T-helper 2 cell treated with Interferon-gamma antibody and Interleukin-4, amounts not matched to agents 5 μg/mL and 100 μg/mL, for 36 hours (primary cell): ENCODE measurements around the gene ZSCAN5A.

ENCODE experiments used
- DNase-seq: peaks from one replicate; pipeline ENCODE4 v3.0.0; 2021; ENCODE audit warnings: low spot score
- H3K27ac Mint-ChIP-seq: one replicate; pipeline ENCODE4 v1.8.0; 2021; ENCODE audit warnings: mild to moderate bottlenecking, mixed read lengths
- H3K27me3 Mint-ChIP-seq: one replicate; pipeline ENCODE4 v1.8.0; 2021; ENCODE audit warnings: low read depth, mixed read lengths
- H3K36me3 Mint-ChIP-seq: one replicate; pipeline ENCODE4 v1.8.0; 2021; ENCODE audit warnings: low read depth, mixed read lengths
- H3K4me1 Mint-ChIP-seq: one replicate; pipeline ENCODE4 v1.8.0; 2021; ENCODE audit warnings: low read depth, mixed read lengths
- H3K4me3 Mint-ChIP-seq: one replicate; pipeline ENCODE4 v1.8.0; 2022; ENCODE audit warnings: mild to moderate bottlenecking, moderate library complexity, mixed read lengths
- H3K9me3 Mint-ChIP-seq: one replicate; pipeline ENCODE4 v1.8.0; 2021; ENCODE audit warnings: mixed read lengths

The ZSCAN5A gene

GRCh38 chr19:56324436-56324835, 9.8 kb upstream of the ZSCAN5A start:
- no peak overlapping the region for H3K4me3 Mint-ChIP-seq
- H3K36me3 Mint-ChIP-seq, result no peaks in the 10 kb centered on the region
- H3K27me3 Mint-ChIP-seq, result no peaks in the 10 kb centered on the region
- peaks cover 3% of the 10 kb centered on the region for H3K4me1 Mint-ChIP-seq
- no peaks in the 10 kb centered on the region for H3K9me3 Mint-ChIP-seq
- DNase-seq, result no peak
- no peak overlapping the region for H3K27ac Mint-ChIP-seq

DNA sequence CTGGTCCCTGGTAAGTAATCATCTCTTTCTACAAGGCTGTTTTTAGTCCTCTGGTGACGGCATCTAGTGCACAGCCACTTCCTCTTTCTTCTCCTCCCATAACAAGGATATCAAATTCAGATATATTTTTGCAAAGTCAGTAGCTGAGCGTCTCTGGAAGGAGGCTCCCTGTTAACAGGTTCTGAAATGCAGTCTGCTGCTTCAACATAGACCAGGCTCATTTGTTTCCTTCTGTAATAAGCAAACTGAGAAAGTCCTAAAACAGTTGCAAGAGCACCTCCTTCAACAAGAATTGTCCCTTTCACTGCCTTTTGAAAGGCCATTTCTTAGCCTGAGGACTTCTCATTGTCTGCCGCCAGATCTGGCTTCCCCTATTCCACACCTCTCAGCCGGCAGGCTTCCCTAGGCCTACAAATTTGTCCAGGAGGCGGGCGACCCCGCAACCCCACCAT, 7.4 kb upstream of the ZSCAN5A start:
- H3K4me1 Mint-ChIP-seq, result peaks cover 3% of the 10 kb centered on the region
- H3K27me3 Mint-ChIP-seq, result no peaks in the 10 kb centered on the region
- H3K4me3 Mint-ChIP-seq, result no peak overlapping the region
- H3K27ac Mint-ChIP-seq, result no peak overlapping the region
- H3K9me3 Mint-ChIP-seq, result no peaks in the 10 kb centered on the region
- DNase-seq, result no peak
- no peaks in the 10 kb centered on the region for H3K36me3 Mint-ChIP-seq

DNA sequence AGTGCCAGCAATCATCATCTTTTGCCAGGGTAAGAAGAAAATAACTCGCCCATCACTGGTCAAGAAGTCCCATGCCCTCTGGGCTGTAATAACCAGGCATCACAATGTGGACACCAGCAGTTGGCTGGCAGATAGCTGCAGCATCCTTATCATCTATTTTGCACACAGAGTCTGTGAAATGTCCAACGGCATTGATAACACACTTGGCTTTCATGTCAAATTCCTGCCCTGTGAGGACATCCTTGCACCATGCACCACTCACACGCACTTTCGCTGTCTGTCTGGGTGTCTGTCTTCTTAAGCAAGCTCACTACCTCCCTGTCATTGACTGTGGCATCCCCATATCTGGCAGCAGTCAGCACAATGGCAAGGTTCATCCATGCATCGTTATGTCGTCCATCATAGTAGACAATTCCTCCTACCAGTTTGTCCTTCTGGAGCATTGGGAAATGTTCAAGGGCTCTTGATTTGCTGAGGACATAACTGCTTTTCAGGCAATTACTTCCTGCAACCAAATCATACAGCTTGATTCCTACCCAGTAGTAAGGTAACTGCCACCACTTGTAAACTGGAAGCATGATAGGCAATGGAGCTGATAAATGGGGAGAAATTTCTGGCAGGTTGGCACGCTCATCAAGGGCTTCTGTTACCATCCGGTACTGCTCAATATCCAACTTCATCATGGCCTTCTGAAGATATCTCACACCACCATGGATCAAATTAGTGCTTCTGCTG, 6.8 kb upstream of the ZSCAN5A start:
- H3K4me3 Mint-ChIP-seq, result no peak overlapping the region
- no peak overlapping the region for H3K27ac Mint-ChIP-seq
- H3K36me3 Mint-ChIP-seq, result no peaks in the 10 kb centered on the region
- H3K4me1 Mint-ChIP-seq, result peaks cover 3% of the 10 kb centered on the region
- H3K27me3 Mint-ChIP-seq, result no peaks in the 10 kb centered on the region
- H3K9me3 Mint-ChIP-seq, result no peaks in the 10 kb centered on the region
- no peak for DNase-seq

GRCh38 chr19:56319991-56320390, 5.4 kb upstream of the ZSCAN5A start:
- H3K4me1 Mint-ChIP-seq, result peaks cover 3% of the 10 kb centered on the region
- no peak for DNase-seq
- H3K4me3 Mint-ChIP-seq, result no peak overlapping the region
- H3K27ac Mint-ChIP-seq, result no peak overlapping the region
- no peaks in the 10 kb centered on the region for H3K27me3 Mint-ChIP-seq
- H3K9me3 Mint-ChIP-seq, result no peaks in the 10 kb centered on the region
- no peaks in the 10 kb centered on the region for H3K36me3 Mint-ChIP-seq

DNA sequence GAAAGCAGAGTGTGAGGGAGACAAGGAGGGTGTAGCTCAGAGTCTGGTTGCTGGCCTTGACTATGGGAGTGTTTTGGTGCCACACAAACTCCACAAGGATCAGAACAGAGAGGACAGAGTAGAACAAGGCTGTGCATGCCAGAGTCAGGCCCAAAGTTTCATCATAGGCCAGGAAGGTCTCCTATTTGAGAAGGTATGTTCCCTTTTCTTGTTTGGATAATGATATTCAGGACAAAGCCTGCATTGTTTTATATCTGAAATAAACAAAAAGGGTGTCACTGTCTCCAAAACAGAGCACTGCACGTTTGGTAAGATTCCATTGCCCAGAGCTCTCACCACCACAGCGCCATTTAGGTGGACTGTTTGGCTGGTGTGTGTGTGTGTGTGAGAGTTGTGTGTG, 3.1 kb upstream of the ZSCAN5A start:
- no peaks in the 10 kb centered on the region for H3K27me3 Mint-ChIP-seq
- H3K9me3 Mint-ChIP-seq, result no peaks in the 10 kb centered on the region
- H3K4me1 Mint-ChIP-seq, result peaks cover 15% of the 10 kb centered on the region
- peaks cover 4% of the 10 kb centered on the region for H3K36me3 Mint-ChIP-seq
- no peak overlapping the region for H3K4me3 Mint-ChIP-seq
- no peak overlapping the region for H3K27ac Mint-ChIP-seq
- no peak for DNase-seq

DNA sequence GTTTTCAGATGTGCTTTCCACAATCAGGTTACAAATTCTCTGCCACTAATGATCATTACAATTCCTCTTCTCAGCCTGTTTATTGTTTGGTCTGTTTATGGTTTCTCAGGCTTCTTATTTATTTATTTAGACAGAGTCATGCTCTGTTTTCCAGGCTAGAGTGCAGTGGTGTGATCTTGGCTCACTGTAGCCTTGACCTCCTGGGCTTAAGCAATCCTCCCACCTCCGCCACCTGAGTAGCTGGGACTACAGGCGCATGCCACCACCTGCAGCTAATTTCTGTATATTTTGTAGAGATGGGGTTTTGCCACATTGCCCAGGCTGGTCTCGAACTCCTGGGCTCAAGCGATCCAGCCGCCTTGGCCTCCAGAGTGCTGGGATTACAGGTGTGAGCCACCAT, 2.1 kb upstream of the ZSCAN5A start:
- DNase-seq, result no peak
- H3K36me3 Mint-ChIP-seq, result peaks cover 8% of the 10 kb centered on the region
- no peak overlapping the region for H3K4me3 Mint-ChIP-seq
- H3K4me1 Mint-ChIP-seq, result peaks cover 20% of the 10 kb centered on the region
- no peaks in the 10 kb centered on the region for H3K27me3 Mint-ChIP-seq
- H3K9me3 Mint-ChIP-seq, result no peaks in the 10 kb centered on the region
- H3K27ac Mint-ChIP-seq, result no peak overlapping the region

DNA sequence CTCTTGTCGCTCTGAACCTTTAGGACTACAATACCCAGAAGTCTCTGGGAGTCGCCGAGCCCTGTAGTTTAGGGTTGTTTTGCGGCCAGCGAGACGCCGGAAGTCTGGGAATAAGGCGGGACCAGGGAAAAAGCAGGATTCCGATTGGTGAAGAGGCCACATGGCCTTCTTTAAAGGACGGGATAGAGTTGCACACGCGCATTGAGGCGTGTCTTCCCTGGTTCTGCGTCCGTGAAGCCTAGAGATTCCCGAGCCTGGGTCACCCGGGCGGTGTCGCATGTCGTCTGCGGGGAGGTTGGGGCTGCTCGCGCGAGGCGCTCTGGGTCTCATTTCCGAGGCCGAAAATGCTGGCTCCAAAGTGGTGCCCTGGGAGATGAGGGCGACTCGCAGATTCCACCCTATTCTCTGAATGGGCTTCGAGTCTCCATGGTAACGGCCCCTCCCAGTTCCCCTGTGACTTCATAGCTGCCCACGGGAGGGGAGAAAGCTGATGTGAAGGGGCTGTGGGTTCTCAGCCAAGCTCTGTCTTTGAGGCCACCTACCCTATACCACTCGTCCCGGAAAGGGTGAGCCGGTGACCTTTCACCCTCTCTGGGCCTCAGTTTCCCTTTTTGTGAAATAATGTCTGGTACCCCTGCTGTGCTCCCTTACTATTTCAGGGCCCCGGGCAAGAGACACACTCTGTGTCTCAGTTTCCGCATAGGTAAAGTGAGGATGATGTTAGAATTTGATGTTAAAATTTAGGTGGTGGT, 614 bp upstream of the ZSCAN5A start:
- peak overlapping the region; percentile 99 for H3K27ac Mint-ChIP-seq
- DNase-seq, result peak; percentile 92
- peaks cover 22% of the 10 kb centered on the region for H3K4me1 Mint-ChIP-seq
- H3K9me3 Mint-ChIP-seq, result no peaks in the 10 kb centered on the region
- H3K4me3 Mint-ChIP-seq, result peak overlapping the region; percentile 99
- peaks cover 11% of the 10 kb centered on the region for H3K36me3 Mint-ChIP-seq
- no peaks in the 10 kb centered on the region for H3K27me3 Mint-ChIP-seq

DNA sequence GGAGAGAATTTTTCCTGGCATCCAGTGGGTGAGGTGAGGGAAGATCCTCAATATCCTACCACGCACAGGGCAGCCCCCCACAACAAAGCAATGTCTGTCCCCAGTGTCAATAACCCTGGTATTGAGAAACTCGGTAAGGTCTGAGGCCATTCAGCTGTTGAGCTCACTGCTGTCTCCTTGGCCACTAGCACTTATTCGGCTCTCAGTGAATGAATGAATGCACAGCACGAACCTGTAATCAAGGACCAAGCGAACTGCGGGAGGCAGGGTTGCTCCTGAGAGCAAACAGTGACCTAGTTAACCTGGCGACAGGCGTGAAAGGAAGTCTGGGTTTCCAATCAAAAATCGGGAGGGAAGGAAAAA, 640 bp downstream of the ZSCAN5A start:
- no peak for DNase-seq
- H3K9me3 Mint-ChIP-seq, result no peaks in the 10 kb centered on the region
- H3K27ac Mint-ChIP-seq, result peak overlapping the region; percentile 99
- peak overlapping the region; percentile 99 for H3K4me3 Mint-ChIP-seq
- H3K36me3 Mint-ChIP-seq, result peaks cover 15% of the 10 kb centered on the region
- H3K27me3 Mint-ChIP-seq, result no peaks in the 10 kb centered on the region
- peaks cover 22% of the 10 kb centered on the region for H3K4me1 Mint-ChIP-seq

GRCh38 chr19:56312787-56313657, 1.6 kb downstream of the ZSCAN5A start:
- Mint-ChIP-seq H3K9me3 (no peaks in the 10 kb centered on the region), H3K4me1 (peaks cover 22% of the 10 kb centered on the region), H3K36me3 (peaks cover 16% of the 10 kb centered on the region), H3K4me3 (peak overlapping the region; percentile 99), H3K27me3 (no peaks in the 10 kb centered on the region), H3K27ac (peak overlapping the region; percentile 99)
- peak; percentile 12 for DNase-seq

DNA sequence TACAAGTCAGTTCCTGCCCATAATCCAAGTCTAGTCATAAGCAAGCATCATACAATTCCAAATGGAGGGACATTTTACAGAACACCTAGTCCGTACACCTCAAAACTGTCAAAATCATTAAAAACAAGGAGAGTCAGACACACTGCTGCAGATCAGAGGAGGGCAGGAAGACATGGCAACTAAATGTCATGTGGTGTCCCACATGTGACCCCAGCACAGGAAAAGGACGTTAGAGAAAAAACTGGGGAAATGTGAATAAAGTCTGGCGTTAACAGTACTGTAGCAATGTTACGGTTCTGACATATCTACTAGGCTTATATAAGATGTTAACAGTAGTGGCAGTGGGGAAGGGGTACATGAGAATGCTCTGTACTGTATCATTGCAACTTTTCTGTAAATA, 2.3 kb downstream of the ZSCAN5A start:
- H3K4me1 Mint-ChIP-seq, result peaks cover 22% of the 10 kb centered on the region
- no peaks in the 10 kb centered on the region for H3K9me3 Mint-ChIP-seq
- no peak for DNase-seq
- peak overlapping the region; percentile 30 for H3K4me3 Mint-ChIP-seq
- H3K27me3 Mint-ChIP-seq, result no peaks in the 10 kb centered on the region
- peak overlapping the region; percentile 43 for H3K27ac Mint-ChIP-seq
- peaks cover 16% of the 10 kb centered on the region for H3K36me3 Mint-ChIP-seq

- DNase-seq, result no peak
- H3K4me1 Mint-ChIP-seq, result peaks cover 22% of the 10 kb centered on the region
- no peak overlapping the region for H3K4me3 Mint-ChIP-seq
- H3K27ac Mint-ChIP-seq, result no peak overlapping the region
- peaks cover 17% of the 10 kb centered on the region for H3K36me3 Mint-ChIP-seq
- H3K27me3 Mint-ChIP-seq, result no peaks in the 10 kb centered on the region
- H3K9me3 Mint-ChIP-seq, result no peaks in the 10 kb centered on the region
These were observed 4.2 kb downstream of the ZSCAN5A start for GRCh38 chr19:56310462-56310861.

DNA sequence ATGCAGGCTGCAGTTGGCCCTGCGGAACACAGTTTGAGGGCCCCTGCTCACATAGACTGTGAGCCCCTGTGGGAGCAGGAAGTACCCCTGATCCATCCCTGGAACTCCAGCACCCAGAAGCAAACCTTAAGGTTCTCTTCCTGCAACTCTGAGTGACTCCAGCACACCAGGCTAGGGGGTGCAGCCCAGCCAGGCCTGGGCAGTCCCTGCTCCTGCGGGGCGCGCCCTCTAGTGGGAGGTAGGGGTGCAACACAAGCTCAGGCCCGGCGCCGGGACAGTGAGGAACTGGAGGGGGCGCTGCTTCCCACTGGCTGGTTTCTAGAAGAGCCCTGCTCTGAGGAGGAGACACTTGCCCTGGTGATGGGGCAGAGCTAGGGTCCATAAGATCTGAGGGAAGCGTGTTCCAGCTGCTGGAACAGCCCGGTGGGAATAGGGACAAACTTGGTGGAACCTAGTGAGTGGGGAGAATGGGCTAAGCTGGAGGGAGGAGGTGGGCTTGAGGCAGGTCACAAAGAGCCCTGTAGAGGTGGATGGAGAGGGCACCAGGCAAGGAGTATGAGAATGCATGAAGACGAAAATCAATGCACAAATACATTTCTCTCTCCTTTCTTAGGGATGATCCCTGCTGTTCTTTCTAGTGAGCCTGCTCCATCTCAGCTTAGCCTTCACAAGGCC, 5.0 kb downstream of the ZSCAN5A start:
- H3K9me3 Mint-ChIP-seq, result no peaks in the 10 kb centered on the region

DNA sequence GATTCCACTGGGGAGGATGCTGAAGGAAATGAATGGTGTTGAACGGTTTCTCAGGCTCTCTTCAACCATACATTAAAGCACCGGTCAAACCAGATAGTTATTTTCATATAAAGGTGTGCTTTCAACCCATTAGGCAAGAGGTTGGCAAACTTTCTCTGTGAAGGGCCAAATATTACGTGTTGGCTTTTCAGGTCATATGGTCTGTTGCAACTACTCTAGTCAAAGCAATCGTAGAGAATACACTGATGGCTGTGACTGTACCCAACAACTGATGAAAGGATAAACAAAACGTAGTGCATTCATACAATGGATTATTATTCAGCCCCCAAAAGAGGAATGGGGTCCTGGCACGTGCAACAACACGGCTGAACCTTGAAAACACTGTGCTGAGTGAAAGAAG, 5.8 kb downstream of the ZSCAN5A start:
- no peak overlapping the region for H3K27ac Mint-ChIP-seq
- H3K36me3 Mint-ChIP-seq, result peaks cover 21% of the 10 kb centered on the region
- no peaks in the 10 kb centered on the region for H3K9me3 Mint-ChIP-seq
- H3K4me3 Mint-ChIP-seq, result no peak overlapping the region
- DNase-seq, result no peak
- H3K4me1 Mint-ChIP-seq, result peaks cover 18% of the 10 kb centered on the region
- H3K27me3 Mint-ChIP-seq, result no peaks in the 10 kb centered on the region

More for the DNA sequence above, 5.0 kb downstream of the ZSCAN5A start:
- DNase-seq, result peak; percentile 46
- H3K27me3 Mint-ChIP-seq, result no peaks in the 10 kb centered on the region
- H3K4me1 Mint-ChIP-seq, result peaks cover 22% of the 10 kb centered on the region
- peaks cover 17% of the 10 kb centered on the region for H3K36me3 Mint-ChIP-seq
- H3K4me3 Mint-ChIP-seq, result no peak overlapping the region
- no peak overlapping the region for H3K27ac Mint-ChIP-seq
